Measurements from ENCODE around the gene IPO11.

DNA sequence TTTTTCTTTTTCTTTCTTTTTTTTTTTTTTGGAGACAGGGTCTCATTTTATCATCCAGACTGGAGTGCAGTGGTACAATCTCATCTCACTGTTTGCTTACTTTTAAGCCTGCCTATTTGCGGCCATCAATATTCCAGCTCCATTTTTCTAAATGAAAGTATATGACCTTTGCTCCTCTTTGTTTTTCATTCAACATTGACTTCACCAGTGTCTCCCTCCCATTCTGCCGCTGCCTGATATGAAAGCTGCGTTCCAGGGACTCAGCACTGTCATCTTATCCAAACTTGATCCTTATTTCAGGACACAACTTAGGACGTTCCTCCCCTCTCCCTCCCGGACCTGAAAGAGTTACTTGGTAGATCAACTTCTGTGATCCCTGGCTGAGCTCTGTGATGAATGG lies 239.7 kb downstream of the IPO11 start:
- no peak for TF ChIP-seq ZFP3 (CRISPR knock-in tag; IDR thresholded peaks at IDR 0.05)
- TF ChIP-seq, protein P1, sequence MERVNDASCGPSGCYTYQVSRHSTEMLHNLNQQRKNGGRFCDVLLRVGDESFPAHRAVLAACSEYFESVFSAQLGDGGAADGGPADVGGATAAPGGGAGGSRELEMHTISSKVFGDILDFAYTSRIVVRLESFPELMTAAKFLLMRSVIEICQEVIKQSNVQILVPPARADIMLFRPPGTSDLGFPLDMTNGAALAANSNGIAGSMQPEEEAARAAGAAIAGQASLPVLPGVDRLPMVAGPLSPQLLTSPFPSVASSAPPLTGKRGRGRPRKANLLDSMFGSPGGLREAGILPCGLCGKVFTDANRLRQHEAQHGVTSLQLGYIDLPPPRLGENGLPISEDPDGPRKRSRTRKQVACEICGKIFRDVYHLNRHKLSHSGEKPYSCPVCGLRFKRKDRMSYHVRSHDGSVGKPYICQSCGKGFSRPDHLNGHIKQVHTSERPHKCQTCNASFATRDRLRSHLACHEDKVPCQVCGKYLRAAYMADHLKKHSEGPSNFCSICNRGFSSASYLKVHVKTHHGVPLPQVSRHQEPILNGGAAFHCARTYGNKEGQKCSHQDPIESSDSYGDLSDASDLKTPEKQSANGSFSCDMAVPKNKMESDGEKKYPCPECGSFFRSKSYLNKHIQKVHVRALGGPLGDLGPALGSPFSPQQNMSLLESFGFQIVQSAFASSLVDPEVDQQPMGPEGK (CRISPR knock-in tag; IDR thresholded peaks at IDR 0.05; ENCODE audit: borderline replicate concordance) = no peak
- no peak for TF ChIP-seq ZNF8 (CRISPR knock-in tag; IDR thresholded peaks at IDR 0.05)
- TF ChIP-seq ZFP30 (CRISPR knock-in tag; IDR thresholded peaks at IDR 0.05) = no peak
- TF ChIP-seq TOX (CRISPR knock-in tag; IDR thresholded peaks at IDR 0.05; ENCODE audit: borderline replicate concordance) = no peak
- no peak for TF ChIP-seq RARB (CRISPR knock-in tag; IDR thresholded peaks at IDR 0.05)
- TF ChIP-seq CSDC2 (CRISPR knock-in tag; IDR thresholded peaks at IDR 0.05) = no peak
- TF ChIP-seq ARNTL (CRISPR knock-in tag; IDR thresholded peaks at IDR 0.05; ENCODE audit: borderline replicate concordance, low read depth) = no peak
- no peak for TF ChIP-seq ZNF565 (CRISPR knock-in tag; conservative IDR thresholded peaks at IDR 0.05; ENCODE audit: low read depth)
- TF ChIP-seq ZNF70 (CRISPR knock-in tag; IDR thresholded peaks at IDR 0.05) = no peak
- TF ChIP-seq, protein P2, sequence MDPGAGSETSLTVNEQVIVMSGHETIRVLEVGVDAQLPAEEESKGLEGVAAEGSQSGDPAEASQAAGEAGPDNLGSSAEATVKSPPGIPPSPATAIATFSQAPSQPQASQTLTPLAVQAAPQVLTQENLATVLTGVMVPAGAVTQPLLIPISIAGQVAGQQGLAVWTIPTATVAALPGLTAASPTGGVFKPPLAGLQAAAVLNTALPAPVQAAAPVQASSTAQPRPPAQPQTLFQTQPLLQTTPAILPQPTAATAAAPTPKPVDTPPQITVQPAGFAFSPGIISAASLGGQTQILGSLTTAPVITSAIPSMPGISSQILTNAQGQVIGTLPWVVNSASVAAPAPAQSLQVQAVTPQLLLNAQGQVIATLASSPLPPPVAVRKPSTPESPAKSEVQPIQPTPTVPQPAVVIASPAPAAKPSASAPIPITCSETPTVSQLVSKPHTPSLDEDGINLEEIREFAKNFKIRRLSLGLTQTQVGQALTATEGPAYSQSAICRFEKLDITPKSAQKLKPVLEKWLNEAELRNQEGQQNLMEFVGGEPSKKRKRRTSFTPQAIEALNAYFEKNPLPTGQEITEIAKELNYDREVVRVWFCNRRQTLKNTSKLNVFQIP (CRISPR knock-in tag; IDR thresholded peaks at IDR 0.05; ENCODE audit: borderline replicate concordance, low read depth) = no peak
- TF ChIP-seq, protein P3, sequence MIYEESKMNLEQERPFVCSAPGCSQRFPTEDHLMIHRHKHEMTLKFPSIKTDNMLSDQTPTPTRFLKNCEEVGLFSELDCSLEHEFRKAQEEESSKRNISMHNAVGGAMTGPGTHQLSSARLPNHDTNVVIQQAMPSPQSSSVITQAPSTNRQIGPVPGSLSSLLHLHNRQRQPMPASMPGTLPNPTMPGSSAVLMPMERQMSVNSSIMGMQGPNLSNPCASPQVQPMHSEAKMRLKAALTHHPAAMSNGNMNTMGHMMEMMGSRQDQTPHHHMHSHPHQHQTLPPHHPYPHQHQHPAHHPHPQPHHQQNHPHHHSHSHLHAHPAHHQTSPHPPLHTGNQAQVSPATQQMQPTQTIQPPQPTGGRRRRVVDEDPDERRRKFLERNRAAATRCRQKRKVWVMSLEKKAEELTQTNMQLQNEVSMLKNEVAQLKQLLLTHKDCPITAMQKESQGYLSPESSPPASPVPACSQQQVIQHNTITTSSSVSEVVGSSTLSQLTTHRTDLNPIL (CRISPR knock-in tag; IDR thresholded peaks at IDR 0.05; ENCODE audit: low read depth) = no peak
